CD4-positive, alpha-beta memory T cell (primary cell): Measurements from ENCODE around the gene DTX3L. TPM values are rescaled to one million over a fixed set of nuclear protein-coding genes. Genes with fewer than 3 reads are reported as not detected.
A peak's percentile ranks its signal among the peaks of the same experiment; 100 is the strongest.

ENCODE experiments used
- CTCF ChIA-PET: fragments of 350-600 bp; sonication (Branson Sonifier 250); formaldehyde crosslinking; loops from one replicate; lab custom pipeline; 2021; ENCODE audit warnings: inconsistent platforms; ENCODE audit not compliant: partially characterized antibody; lab: Charles Lee
- POLR2A ChIA-PET: fragments of 350-600 bp; sonication (Branson Sonifier 250); formaldehyde crosslinking; loops from one replicate; lab custom pipeline; 2021; ENCODE audit not compliant: partially characterized antibody; lab: Charles Lee
- DNase-seq, 5 donors: peaks; one replicate each; pipeline versions ENCODE4 v3.0.0 to v3.0.0-alpha.2; 2020 to 2022; ENCODE audit warnings: mixed read lengths in 1 of 5
- H3K27ac ChIP-seq: one replicate; pipeline ENCODE4 v1.7.0; 2013; ENCODE audit warnings: low read depth, low read length
- H3K27me3 ChIP-seq: 2 replicates; pipeline ENCODE4 v1.7.0; 2013; ENCODE audit warnings: mild to moderate bottlenecking, low read length, moderate library complexity; ENCODE audit not compliant: insufficient read depth
- H3K36me3 ChIP-seq: 2 replicates; pipeline ENCODE4 v1.7.0; 2013; ENCODE audit warnings: mild to moderate bottlenecking, low read length, moderate library complexity; ENCODE audit not compliant: insufficient read depth
- H3K4me1 ChIP-seq: 2 replicates; pipeline ENCODE4 v1.7.0; 2013; ENCODE audit warnings: mild to moderate bottlenecking, low read length, moderate library complexity; ENCODE audit not compliant: insufficient read depth
- H3K4me3 ChIP-seq, 2 donors: one replicate each; pipeline ENCODE4 v1.7.0; 2013; ENCODE audit warnings: low read length in 2 of 2, mild to moderate bottlenecking in 1 of 2
- H3K9me3 ChIP-seq, 2 donors: one replicate each; pipeline ENCODE4 v1.7.0; 2013; ENCODE audit warnings: low read length in 2 of 2, control low read depth in 1 of 2; ENCODE audit not compliant: control insufficient read depth in 1 of 2
- H3K27ac Mint-ChIP-seq, 7 donors: one replicate each; pipeline ENCODE4 v1.8.0; 2020 to 2021; ENCODE audit warnings: mixed read lengths in 7 of 7, mild to moderate bottlenecking in 6 of 7, inconsistent platforms in 3 of 7, moderate library complexity in 3 of 7
- H3K27me3 Mint-ChIP-seq, 2 donors: one replicate each; pipeline ENCODE4 v1.8.0; 2020 to 2021; ENCODE audit warnings: mixed read lengths in 2 of 2
- H3K36me3 Mint-ChIP-seq, 2 donors: one replicate each; pipeline ENCODE4 v1.8.0; 2020 to 2021; ENCODE audit warnings: mixed read lengths in 2 of 2, inconsistent platforms in 1 of 2, mild to moderate bottlenecking in 1 of 2
- H3K4me1 Mint-ChIP-seq, 4 donors: one replicate each; pipeline ENCODE4 v1.8.0; 2020 to 2021; ENCODE audit warnings: mixed read lengths in 4 of 4, mild to moderate bottlenecking in 1 of 4
- H3K4me3 Mint-ChIP-seq, 8 donors: one replicate each; pipeline ENCODE4 v1.8.0; 2020 to 2021; ENCODE audit warnings: mixed read lengths in 8 of 8, mild to moderate bottlenecking in 7 of 8, moderate library complexity in 6 of 8, inconsistent platforms in 3 of 8
- H3K9me3 Mint-ChIP-seq, 8 donors: one replicate each; pipeline ENCODE4 v1.8.0; 2020 to 2021; ENCODE audit warnings: mixed read lengths in 8 of 8, mild to moderate bottlenecking in 5 of 8, inconsistent platforms in 3 of 8, moderate library complexity in 1 of 8
- intact Hi-C: fragments of 100-400 bp; cut with micrococcal nuclease; formaldehyde crosslinking; loops from one replicate; pipeline ENCODE4 v1.15.1; 2023
- polyA plus RNA-seq, 2 donors: library from polyadenylated mRNA; unstranded; fragments of 300-500 nt; fragmentation: Illumina TruSeq; gene quantifications; one replicate each; pipeline ENCODE4 v1.2.3, GENCODE V29; 2021
- total RNA-seq, 2 experiments: library from RNA; stranded (reverse); gene quantifications; one replicate each; pipeline ENCODE4 v1.2.3, GENCODE V29; 2021

DTX3L gene
- total RNA-seq (10 to 100 TPM; 49.3 to 51.0 TPM), polyA plus RNA-seq (10 to 100 TPM; 14.8 to 34.4 TPM)

DNA sequence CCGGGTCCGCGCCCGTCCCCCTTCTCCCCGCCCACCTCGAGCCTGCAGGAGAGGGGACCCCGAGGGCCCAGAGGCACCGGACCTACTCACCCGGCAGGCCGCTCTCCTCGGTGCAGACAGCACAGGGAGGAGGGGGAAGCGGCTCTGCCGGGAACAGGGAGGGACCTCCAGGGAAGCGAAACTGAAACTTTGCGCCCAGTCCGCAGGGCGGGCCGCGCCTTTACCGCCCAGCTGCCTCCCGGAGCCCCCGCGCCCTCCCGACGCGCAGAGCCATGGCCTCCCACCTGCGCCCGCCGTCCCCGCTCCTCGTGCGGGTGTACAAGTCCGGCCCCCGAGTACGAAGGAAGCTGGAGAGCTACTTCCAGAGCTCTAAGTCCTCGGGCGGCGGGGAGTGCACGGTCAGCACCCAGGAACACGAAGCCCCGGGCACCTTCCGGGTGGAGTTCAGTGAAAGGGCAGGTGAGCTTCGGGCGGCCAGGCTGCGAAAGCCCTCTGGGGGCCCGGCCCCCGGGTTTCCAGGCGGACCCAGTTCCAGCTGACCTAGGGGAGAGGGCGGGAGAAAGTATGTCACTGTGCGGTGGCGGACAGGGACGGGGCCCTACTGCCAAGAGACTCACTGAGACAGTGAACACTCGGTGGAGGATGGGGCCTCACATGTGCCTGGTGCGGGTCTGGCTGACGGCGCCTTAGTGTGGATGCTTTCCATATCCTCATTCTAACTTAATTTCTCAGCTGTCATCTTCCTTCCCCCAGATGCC is at the start of gene DTX3L, which contains the start of gene PARP9:
Gene DTX3L (plus strand): TSS at position 184 of the 758 bp plus-strand sequence. CDS start 89 bp downstream, at position 273.
Gene PARP9 (minus strand): TSS at position 146 of the 758 bp plus-strand sequence. CDS start 4,680 bp downstream, outside the sequence.
- ChIA-PET CTCF (interaction anchor here (1.0 to 15.6 kb wide), 4 partner anchors 13 to 1019 kb away, joined by 3 to 369 read pairs (median 15); partner anchors contain the start of genes PARP14, PARP15 and POLQ), POLR2A (interaction anchor here (0.6 to 6.5 kb wide), 20 partner anchors 12 to 637 kb away, joined by 3 to 113 read pairs (median 5); partner anchors contain the start of genes FAM162A, HSPBAP1, KPNA1 and MIX23)
- DNase-seq, result peak; percentile 79 to 87 (median 81)
- Histone ChIP-seq H3K4me3 (peak within 1 kb of the TSS; percentile 78 to 94), H3K9me3 (no peaks in the 10 kb centered on the region), H3K4me1 (peaks cover 70% of the 10 kb centered on the region), H3K36me3 (peaks cover 21% of the 10 kb centered on the region), H3K27me3 (no peaks in the 10 kb centered on the region), H3K27ac (peak within 1 kb of the TSS; percentile 95)
- intact Hi-C loops, result loop anchor here (1.0 to 2.0 kb wide), 3 partner anchors 13 to 229 kb away; partner anchors contain the start of genes HSPBAP1, PARP15 and WDR5B
- peak within 1 kb of the TSS; percentile 92 to 98 (median 96) for H3K4me3 Mint-ChIP-seq
- peak within 1 kb of the TSS; percentile 90 to 99 (median 97) for H3K27ac Mint-ChIP-seq
- H3K4me1 Mint-ChIP-seq, result peaks cover 55 to 85% (median 70%) of the 10 kb centered on the region in 4 donors
- H3K27me3 Mint-ChIP-seq, result no peaks in the 10 kb centered on the region
- no peaks in the 10 kb centered on the region for H3K9me3 Mint-ChIP-seq
- peaks cover 43 to 57% of the 10 kb centered on the region in 2 donors for H3K36me3 Mint-ChIP-seq

DNA sequence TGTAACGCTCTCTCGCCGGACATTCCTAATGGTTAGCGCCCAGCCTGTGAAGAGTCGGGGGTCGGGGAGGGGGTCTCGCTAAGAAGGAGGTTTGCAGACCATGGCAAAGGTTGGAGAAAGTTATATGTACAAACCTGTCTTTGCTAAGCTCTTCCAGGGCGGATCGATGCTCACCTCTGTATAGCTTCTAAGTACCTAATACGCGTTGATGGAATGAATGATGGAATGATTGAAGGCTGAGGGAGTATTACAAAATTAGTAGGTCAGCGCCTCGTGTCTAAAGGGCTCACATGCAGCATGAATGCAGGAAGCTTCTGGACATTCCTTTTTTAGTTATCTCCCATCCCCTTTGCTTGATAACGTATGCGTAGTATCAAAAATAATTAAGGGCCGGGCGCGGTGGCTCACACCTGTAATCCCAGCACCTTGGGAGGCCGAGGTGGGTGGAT is 49.1 kb upstream of the DTX3L start:
- peaks cover 2 to 10% of the 10 kb centered on the region in 2 donors for H3K36me3 Mint-ChIP-seq
- Histone ChIP-seq H3K4me1 (peaks cover 30% of the 10 kb centered on the region), H3K4me3 (peak overlapping the region; percentile 50 to 58), H3K27ac (peak overlapping the region; percentile 97), H3K9me3 (no peaks in the 10 kb centered on the region), H3K27me3 (no peaks in the 10 kb centered on the region), H3K36me3 (no peaks in the 10 kb centered on the region)
- ChIA-PET POLR2A (interaction anchor here (0.7 to 2.5 kb wide), 17 partner anchors 11 to 969 kb away, joined by 3 to 43 read pairs (median 4); partner anchors contain the start of genes DTX3L, EAF2, FAM162A and HCLS1), CTCF (interaction anchor here (0.6 to 1.4 kb wide), 6 partner anchors 10 to 935 kb away, joined by 3 to 6 read pairs (median 4); partner anchors contain the start of gene FAM162A)
- peaks cover 24 to 45% (median 33%) of the 10 kb centered on the region in 4 donors for H3K4me1 Mint-ChIP-seq
- H3K27me3 Mint-ChIP-seq, result no peaks in the 10 kb centered on the region
- H3K9me3 Mint-ChIP-seq, result peaks cover 0 to 2% (median 0%) of the 10 kb centered on the region in 8 donors
- H3K27ac Mint-ChIP-seq, result peak overlapping the region; percentile 91 to 96 (median 94)
- intact Hi-C loops, result loop anchor here (10.0 kb wide), 2 partner anchors 680 to 690 kb away; partner anchors contain the start of genes EAF2, IQCB1 and SEC22A
- H3K4me3 Mint-ChIP-seq, result peak overlapping the region; percentile 90 to 95 (median 92)
- DNase-seq, result peak in 1 of 5 donors; percentile 24

DNA sequence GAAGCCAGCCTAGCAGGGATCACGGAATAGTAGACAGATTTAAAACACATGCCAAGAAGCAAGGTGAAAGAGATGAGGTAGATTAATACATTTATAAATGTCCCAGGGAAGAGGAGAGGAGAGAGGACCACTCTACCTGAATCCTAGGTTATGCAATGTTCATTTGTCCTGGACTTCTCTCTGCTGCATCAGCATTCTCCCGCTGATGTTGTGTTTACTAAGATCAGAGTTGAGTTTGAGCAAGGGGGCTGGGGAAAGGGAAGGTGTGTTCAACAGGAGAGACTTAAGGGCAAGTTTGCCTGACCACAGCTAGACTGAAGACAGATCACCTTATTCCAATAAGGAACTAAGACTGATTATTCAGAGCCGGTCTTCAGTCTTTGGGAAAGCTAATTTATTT is 48.3 kb upstream of the DTX3L start:
- no peaks in the 10 kb centered on the region for H3K27me3 Mint-ChIP-seq
- Histone ChIP-seq H3K27ac (no peak overlapping the region), H3K27me3 (no peaks in the 10 kb centered on the region), H3K9me3 (no peaks in the 10 kb centered on the region), H3K4me1 (peaks cover 28% of the 10 kb centered on the region), H3K4me3 (no peak overlapping the region), H3K36me3 (no peaks in the 10 kb centered on the region)
- DNase-seq, result no peak
- H3K4me1 Mint-ChIP-seq, result peaks cover 20 to 36% (median 26%) of the 10 kb centered on the region in 4 donors
- intact Hi-C loops, result loop anchor here (10.0 kb wide), 2 partner anchors 681 to 689 kb away; partner anchors contain the start of genes EAF2, IQCB1 and SEC22A
- H3K36me3 Mint-ChIP-seq, result peaks cover 0 to 10% of the 10 kb centered on the region in 2 donors
- peak overlapping the region in 3 of 8 donors; percentile 25 to 57 (median 53) for H3K4me3 Mint-ChIP-seq
- peak overlapping the region in 1 of 7 donors; percentile 91 for H3K27ac Mint-ChIP-seq
- peaks cover 0 to 2% (median 0%) of the 10 kb centered on the region in 8 donors for H3K9me3 Mint-ChIP-seq
- POLR2A ChIA-PET, result no interaction called here
- CTCF ChIA-PET, result interaction anchor here (1.4 kb wide), 1 partner anchor 164 kb away, joined by 4 read pairs; no protein-coding TSS in a partner anchor

DNA sequence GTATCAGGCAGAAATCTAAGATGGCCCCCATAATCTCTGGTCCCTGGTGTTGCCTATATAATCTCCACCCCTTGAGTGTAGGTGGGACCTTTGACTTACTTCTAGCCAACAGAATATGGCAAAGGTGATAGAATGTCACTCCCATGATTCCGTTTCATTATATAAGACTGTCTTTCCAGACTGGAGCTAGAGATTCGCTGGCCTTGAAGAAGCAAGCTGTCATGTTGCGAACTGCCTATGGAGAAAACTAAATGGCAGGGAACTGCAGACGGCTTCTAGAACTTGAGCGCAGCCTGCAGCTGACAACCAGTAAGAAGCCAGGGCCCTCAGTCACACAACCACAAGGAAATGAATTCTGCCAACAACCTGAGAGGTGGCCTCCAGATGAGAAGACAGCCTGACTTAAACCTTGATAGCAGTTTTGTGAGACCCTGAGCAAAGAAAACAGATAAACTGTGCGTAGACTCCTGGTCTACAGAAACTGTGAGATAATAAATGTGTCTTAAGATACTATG is 47.2 kb upstream of the DTX3L start:
- H3K4me1 ChIP-seq, result peaks cover 18% of the 10 kb centered on the region
- H3K4me3 ChIP-seq, result no peak overlapping the region
- Mint-ChIP-seq H3K27me3 (no peaks in the 10 kb centered on the region), H3K9me3 (peaks cover 0 to 2% (median 0%) of the 10 kb centered on the region in 8 donors), H3K36me3 (peaks cover 0 to 3% of the 10 kb centered on the region in 2 donors), H3K4me3 (peak overlapping the region in 1 of 8 donors; percentile 5), H3K4me1 (peaks cover 12 to 26% (median 16%) of the 10 kb centered on the region in 4 donors), H3K27ac (no peak overlapping the region)
- no peak overlapping the region for H3K27ac ChIP-seq
- H3K9me3 ChIP-seq, result no peaks in the 10 kb centered on the region
- ChIA-PET CTCF (interaction anchor here (1.4 kb wide), 1 partner anchor 163 kb away, joined by 4 read pairs; no protein-coding TSS in a partner anchor), POLR2A (interaction anchor here (1.1 kb wide), 1 partner anchor 48 kb away, joined by 3 read pairs; no protein-coding TSS in a partner anchor)
- no peak for DNase-seq
- intact Hi-C loops, result loop anchor here (10.0 kb wide), 2 partner anchors 682 to 688 kb away; partner anchors contain the start of genes EAF2, IQCB1 and SEC22A
- no peaks in the 10 kb centered on the region for H3K36me3 ChIP-seq
- no peaks in the 10 kb centered on the region for H3K27me3 ChIP-seq

DNA sequence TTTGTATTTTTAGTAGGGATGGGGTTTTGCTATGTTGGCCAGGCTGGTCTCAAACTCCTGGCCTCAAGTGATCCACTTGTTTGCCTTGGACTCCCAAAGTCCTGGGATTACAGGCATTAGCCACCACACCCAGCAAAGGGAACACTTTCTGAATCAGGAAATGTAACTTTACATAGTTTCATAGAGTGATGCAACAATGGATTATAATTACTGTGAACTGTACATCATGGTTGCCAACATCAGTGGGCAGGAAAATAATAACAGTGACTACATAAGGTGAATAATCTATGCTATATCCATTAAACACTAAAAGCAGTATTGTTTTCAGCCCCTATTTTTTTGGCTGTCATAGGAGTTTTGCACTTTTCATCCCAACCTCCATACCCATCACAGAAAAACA is 44.4 kb upstream of the DTX3L start:
- Histone ChIP-seq H3K27ac (no peak overlapping the region), H3K4me3 (no peak overlapping the region), H3K9me3 (no peaks in the 10 kb centered on the region), H3K36me3 (no peaks in the 10 kb centered on the region), H3K27me3 (no peaks in the 10 kb centered on the region), H3K4me1 (peaks cover 5% of the 10 kb centered on the region)
- peaks cover 0 to 4% (median 3%) of the 10 kb centered on the region in 4 donors for H3K4me1 Mint-ChIP-seq
- ChIA-PET POLR2A (no interaction called here), CTCF (no interaction called here)
- no peaks in the 10 kb centered on the region for H3K27me3 Mint-ChIP-seq
- H3K9me3 Mint-ChIP-seq, result peaks cover 0 to 2% (median 0%) of the 10 kb centered on the region in 8 donors
- no peak overlapping the region for H3K27ac Mint-ChIP-seq
- H3K4me3 Mint-ChIP-seq, result no peak overlapping the region
- intact Hi-C loops, result loop anchor here (10.0 kb wide), 2 partner anchors 685 kb away; partner anchors contain the start of genes EAF2, IQCB1 and SEC22A
- no peak for DNase-seq
- peaks cover 0 to 2% of the 10 kb centered on the region in 2 donors for H3K36me3 Mint-ChIP-seq

- Histone ChIP-seq H3K9me3 (no peaks in the 10 kb centered on the region), H3K27ac (no peak overlapping the region), H3K4me1 (no peaks in the 10 kb centered on the region), H3K36me3 (no peaks in the 10 kb centered on the region), H3K27me3 (no peaks in the 10 kb centered on the region), H3K4me3 (no peak overlapping the region)
- no peaks in the 10 kb centered on the region for H3K27me3 Mint-ChIP-seq
- no peaks in the 10 kb centered on the region for H3K36me3 Mint-ChIP-seq
- POLR2A ChIA-PET, result interaction anchor here (0.6 kb wide), 1 partner anchor 139 kb away, joined by 3 read pairs; no protein-coding TSS in a partner anchor
- no peaks in the 10 kb centered on the region for H3K9me3 Mint-ChIP-seq
- no peaks in the 10 kb centered on the region for H3K4me1 Mint-ChIP-seq
- no peak overlapping the region for H3K27ac Mint-ChIP-seq
- intact Hi-C loops, result no loop called here
- peak overlapping the region in 1 of 8 donors; percentile 43 for H3K4me3 Mint-ChIP-seq
- DNase-seq, result no peak
- CTCF ChIA-PET, result interaction anchor here (0.7 to 1.4 kb wide), 2 partner anchors 50 to 158 kb away, joined by 3 to 5 read pairs; no protein-coding TSS in a partner anchor
Measured at GRCh38 chr3:122520861-122521260, 43.3 kb upstream of the DTX3L start.
